ENCODE measurements around the gene R3HDM2.
"Not testable (repeated sequence)": the region's sequence is repeated elsewhere in the genome, so short reads cannot be mapped to it uniquely, and the experiment has no call there.

Gene R3HDM2

DNA sequence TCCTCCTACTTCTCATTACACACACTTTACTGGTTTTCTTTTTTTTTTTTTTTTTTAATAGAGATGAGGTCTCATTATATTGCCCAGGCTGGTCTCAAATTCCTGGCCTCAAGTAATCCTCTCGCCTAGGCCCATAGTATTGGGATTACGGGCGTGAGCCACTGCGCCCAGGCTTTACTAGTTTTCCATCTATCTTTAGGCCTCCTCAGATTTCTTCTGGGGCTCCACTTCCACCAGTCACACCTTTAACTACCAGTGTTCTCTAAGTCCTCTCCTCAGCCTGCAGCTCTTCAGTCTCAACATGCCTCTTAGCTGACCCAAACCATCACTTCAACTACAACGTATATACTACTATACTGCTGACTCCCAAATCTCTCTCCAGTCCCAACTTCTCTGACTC, 10.4 kb downstream of the R3HDM2 start:
- TF ChIP-seq, protein P1, sequence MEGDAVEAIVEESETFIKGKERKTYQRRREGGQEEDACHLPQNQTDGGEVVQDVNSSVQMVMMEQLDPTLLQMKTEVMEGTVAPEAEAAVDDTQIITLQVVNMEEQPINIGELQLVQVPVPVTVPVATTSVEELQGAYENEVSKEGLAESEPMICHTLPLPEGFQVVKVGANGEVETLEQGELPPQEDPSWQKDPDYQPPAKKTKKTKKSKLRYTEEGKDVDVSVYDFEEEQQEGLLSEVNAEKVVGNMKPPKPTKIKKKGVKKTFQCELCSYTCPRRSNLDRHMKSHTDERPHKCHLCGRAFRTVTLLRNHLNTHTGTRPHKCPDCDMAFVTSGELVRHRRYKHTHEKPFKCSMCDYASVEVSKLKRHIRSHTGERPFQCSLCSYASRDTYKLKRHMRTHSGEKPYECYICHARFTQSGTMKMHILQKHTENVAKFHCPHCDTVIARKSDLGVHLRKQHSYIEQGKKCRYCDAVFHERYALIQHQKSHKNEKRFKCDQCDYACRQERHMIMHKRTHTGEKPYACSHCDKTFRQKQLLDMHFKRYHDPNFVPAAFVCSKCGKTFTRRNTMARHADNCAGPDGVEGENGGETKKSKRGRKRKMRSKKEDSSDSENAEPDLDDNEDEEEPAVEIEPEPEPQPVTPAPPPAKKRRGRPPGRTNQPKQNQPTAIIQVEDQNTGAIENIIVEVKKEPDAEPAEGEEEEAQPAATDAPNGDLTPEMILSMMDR (IDR thresholded peaks at IDR 0.05; ENCODE audit: borderline replicate concordance, insufficient read depth, low read depth, low read length), result no peak
- H3K4me3 ChIP-seq (ENCODE audit: low read depth, low read length), result no peak overlapping the region

DNA sequence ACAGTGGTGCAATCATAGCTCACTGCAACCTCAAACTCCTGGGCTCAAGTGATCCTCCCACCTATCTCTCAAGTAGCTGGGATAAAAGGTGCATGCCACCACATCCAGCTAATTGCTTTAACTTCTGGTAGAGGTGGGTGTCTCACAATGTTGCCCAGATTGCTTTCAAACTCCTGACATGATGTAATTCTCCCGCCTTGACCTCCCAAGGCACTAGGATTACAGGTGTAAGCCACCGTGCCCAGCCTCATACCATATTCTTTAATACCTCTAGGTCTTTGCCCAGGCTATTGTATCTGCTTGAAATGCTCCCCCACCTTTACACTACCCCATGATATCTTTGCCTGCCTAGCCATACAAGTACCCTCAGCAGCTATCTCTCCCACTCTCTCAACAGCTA, 11.3 kb downstream of the R3HDM2 start:
- no peak overlapping the region for H3K4me3 ChIP-seq (ENCODE audit: low read depth, low read length)
- TF ChIP-seq, protein P1 (IDR thresholded peaks at IDR 0.05; ENCODE audit: borderline replicate concordance, insufficient read depth, low read depth, low read length), result no peak

DNA sequence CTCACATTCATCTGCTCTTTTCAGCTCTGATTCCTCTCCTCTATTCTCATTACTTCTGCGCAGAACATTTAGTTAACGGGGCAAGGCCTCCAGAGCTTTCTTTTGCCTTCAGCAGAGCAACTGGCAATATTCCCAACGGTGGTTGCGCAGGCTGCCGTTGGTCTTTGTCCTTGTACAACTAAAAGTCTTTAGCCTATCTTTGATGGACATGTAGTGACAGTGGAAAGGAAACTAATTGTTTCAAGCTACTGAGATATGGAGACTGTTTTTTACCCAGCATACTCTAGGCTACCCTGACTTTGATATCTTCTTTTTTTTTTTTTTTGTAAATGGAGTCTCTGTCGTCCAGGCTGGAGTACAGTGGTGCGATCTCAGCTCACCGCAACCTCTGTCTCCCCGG, 12.6 kb downstream of the R3HDM2 start:
- TF ChIP-seq, protein P1 (IDR thresholded peaks at IDR 0.05; ENCODE audit: borderline replicate concordance, insufficient read depth, low read depth, low read length), result no peak
- H3K4me3 ChIP-seq (ENCODE audit: low read depth, low read length), result no peak overlapping the region

DNA sequence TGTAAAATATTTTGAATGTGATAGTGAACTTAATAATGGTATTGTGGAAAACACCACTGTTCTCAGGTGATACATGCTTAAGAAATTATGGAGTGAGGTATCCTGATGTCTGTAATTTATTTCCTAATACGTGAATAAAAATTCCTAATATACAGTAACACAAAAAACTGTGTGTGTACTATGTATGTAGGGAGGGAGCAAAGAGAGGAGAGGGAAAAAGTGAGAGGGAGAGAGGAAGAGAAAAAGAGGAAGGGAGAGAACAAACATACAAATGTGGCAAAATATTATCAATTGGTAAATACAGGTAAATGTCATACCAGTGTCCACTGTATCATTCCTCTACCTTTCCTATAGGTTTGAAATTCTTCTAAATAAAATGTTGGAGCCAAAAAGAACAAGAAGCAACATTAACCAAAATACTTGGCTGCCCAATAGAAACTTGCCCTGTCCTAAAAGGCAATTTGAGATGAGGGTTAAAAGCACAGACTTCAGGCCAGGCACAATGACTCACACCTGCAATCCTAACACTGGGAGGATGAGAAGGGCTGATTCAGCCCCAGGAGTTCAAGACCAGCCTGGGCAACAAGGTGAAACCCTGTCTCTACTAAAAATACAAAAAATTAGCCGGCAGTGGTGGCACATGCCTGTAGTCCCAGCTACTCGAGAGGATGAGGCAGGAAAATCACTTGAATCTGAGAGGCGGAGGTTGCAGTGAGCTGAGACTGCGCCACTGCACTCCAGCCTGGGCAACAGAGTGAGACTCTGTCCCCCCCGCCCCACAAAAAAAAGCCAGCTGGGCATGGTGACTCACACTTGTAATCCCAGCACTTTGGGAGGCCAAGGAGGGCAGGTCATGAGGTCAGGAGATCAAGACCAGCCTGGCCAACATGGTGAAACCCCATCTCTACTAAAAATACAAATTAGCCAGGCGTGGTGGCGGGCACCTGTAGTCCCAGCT, 14.5 kb downstream of the R3HDM2 start:
- no peak overlapping the region for H3K4me3 ChIP-seq (ENCODE audit: low read depth, low read length)
- TF ChIP-seq, protein P1 (IDR thresholded peaks at IDR 0.05; ENCODE audit: borderline replicate concordance, insufficient read depth, low read depth, low read length), result no peak

DNA sequence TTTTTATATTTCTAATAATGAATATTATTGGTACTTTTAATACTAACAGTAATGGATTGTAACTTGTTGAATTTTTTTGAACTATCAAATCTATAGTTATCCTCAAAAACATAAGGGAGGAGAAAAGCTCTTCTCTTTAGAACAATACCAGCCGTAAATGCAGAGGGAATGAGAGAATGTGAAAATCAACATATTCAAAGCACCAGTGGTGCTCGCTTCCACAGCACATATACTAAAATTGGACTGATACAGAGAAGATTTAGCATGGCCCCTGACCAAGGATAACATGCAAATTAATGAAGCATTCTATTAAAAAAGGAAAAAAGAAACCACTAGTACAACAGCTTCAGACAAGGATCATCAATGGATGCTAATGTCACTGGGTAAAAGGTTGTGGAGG, 15.8 kb downstream of the R3HDM2 start:
- TF ChIP-seq, protein P1 (IDR thresholded peaks at IDR 0.05; ENCODE audit: borderline replicate concordance, insufficient read depth, low read depth, low read length), result no peak
- H3K4me3 ChIP-seq (ENCODE audit: low read depth, low read length), result no peak overlapping the region

DNA sequence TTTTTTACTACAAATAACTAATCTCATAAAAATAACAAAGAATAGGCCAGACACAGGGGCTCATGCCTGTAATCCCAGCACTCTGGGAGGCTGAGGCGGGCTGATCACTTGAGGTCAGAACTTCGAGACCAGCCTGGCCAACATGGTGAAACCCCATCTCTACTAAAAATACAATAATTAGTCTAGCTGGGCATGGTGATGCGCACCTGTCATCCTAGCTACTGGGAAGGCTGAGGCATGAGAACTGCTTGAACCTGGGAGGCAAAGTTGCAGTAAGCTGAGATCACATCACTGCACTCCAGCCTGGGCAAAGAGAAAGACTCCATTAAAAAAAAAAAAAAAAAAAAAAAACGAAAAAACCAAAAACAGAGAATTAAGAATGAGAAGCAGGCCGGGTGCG, 16.7 kb downstream of the R3HDM2 start:
- not testable (repeated sequence) for H3K4me3 ChIP-seq (ENCODE audit: low read depth, low read length)

DNA sequence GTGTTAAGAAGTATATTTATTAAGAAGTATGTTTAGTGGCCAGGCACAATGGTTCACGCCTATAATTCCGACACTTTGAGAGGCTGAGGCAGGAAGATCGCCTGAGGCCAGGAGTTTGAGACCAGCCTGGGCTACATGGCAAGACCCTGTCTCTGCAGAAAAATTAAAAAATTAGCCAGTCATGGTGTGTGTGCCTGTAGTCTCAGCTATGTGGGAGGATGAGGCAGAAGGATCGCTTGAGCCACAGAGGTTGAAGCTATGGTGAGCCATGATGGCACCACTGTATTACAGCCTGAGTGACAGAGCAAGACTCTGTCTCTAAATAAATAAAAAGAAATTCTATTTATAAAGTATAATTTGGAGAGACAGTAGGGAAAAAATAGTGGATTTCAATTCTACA, 20.3 kb downstream of the R3HDM2 start:
- no peak overlapping the region for H3K4me3 ChIP-seq (ENCODE audit: low read depth, low read length)
- TF ChIP-seq, protein P1 (IDR thresholded peaks at IDR 0.05; ENCODE audit: borderline replicate concordance, insufficient read depth, low read depth, low read length), result no peak

Measured in GM12875 (cell line).